ENCODE results near the gene HMOX1. TPM values are rescaled to one million over a fixed set of nuclear protein-coding genes. Genes with fewer than 3 reads are reported as not detected.
"Not testable (repeated sequence)": the region's sequence is repeated elsewhere in the genome, so short reads cannot be mapped to it uniquely, and the experiment has no call there.

Gene HMOX1
- total RNA-seq, 1 experiment from 2014 or later = 17.3 TPM

GRCh38 chr22:35434061-35434710 is 53.3 kb downstream of the HMOX1 start:
- DNase-seq (ENCODE audit: low spot score) = no peak

GRCh38 chr22:35435201-35435740 is 54.4 kb downstream of the HMOX1 start:
- no peak for DNase-seq (ENCODE audit: low spot score)

- DNase-seq (ENCODE audit: low spot score) = no peak
Observed at GRCh38 chr22:35436421-35436820, 55.5 kb downstream of the HMOX1 start.

- DNase-seq (ENCODE audit: low spot score) = peak; percentile 50
Observed at GRCh38 chr22:35437049-35437448, 56.2 kb downstream of the HMOX1 start.

- not testable (repeated sequence) for DNase-seq (ENCODE audit: low spot score)
Observed at GRCh38 chr22:35438673-35439364, 57.9 kb downstream of the HMOX1 start.

- DNase-seq (ENCODE audit: low spot score) = no peak
Observed at GRCh38 chr22:35439365-35439717, 58.4 kb downstream of the HMOX1 start.

GRCh38 chr22:35440129-35440528 is 59.2 kb downstream of the HMOX1 start:
- DNase-seq (ENCODE audit: low spot score) = no peak

- no peak for DNase-seq (ENCODE audit: low spot score)
Observed at GRCh38 chr22:35441489-35442100, 60.7 kb downstream of the HMOX1 start.

- no peak for DNase-seq (ENCODE audit: low spot score)
Observed at GRCh38 chr22:35442471-35442870, 61.6 kb downstream of the HMOX1 start.

GRCh38 chr22:35443338-35443737 is 62.4 kb downstream of the HMOX1 start:
- no peak for DNase-seq (ENCODE audit: low spot score)

Other genes with a start within 250 kb of the HMOX1 start
- 9.7 and 12.9 TPM in 2 replicates for gene HMGXB4, start 123.6 kb upstream of the HMOX1 start, total RNA-seq (2014; rRNA removed; shearing (Covaris generic))
- 23.4 and 24.0 TPM in 2 replicates for gene TOM1, start 81.2 kb upstream of the HMOX1 start, total RNA-seq (2014; rRNA removed; shearing (Covaris generic))
- 87.7 and 165 TPM in 2 replicates for gene MCM5, start 19.0 kb downstream of the HMOX1 start, total RNA-seq (2014; rRNA removed; shearing (Covaris generic))
- gene RASD2, start 159.7 kb downstream of the HMOX1 start, total RNA-seq (2014; rRNA removed; shearing (Covaris generic)) = 0.50 and 0.59 TPM in 2 replicates
- 3.9 and 4.5 TPM in 2 replicates for gene MB, start 236.2 kb downstream of the HMOX1 start, total RNA-seq (2014; rRNA removed; shearing (Covaris generic))

Data from A172 (cell line).